ENCODE results near the gene UBALD1.
A peak's percentile ranks its signal among the peaks of the same experiment; 100 is the strongest.

The UBALD1 gene

DNA sequence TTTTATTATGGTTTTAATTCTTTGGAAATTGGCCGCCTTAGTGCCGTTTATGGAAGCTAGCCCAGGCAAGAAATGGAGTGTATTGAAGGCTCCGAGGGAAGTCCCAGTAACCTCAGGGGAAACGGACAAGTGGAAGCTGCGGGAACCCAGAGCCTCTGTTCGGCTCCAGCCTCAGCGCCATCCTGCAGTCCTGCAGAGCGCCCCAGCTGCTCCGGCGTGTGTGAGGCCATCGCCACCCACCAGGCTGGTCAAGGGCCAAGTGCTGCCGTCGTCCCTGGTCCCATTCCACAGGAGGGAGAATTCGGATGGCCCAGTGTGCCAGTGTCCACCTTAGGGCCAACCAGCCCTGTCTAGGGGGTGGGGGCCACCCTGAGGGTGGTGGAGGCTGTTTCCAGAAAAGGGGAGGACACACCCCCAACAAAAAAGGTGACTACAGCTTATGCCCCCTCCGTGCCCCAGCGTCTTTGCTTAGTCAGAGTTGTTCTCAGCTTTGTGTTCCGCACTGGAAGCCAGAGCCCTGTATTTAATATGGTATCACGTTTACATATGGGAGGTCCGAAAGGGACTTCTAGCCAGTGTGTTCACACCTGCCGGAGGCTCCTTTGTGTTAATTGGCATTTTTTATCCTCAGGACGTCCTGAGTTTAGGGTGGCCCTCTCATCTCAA, 22.9 kb upstream of the UBALD1 start:
- no peak for DNase-seq (ENCODE audit: low spot score)
- CTCF ChIA-PET, result interaction anchor here (0.7 to 1.0 kb wide), 3 partner anchors 14 to 87 kb away, joined by 4 to 5 read pairs (median 4); partner anchors contain the start of gene MGRN1
- POLR2A ChIA-PET (ENCODE audit: low non-redundant PET), result no interaction called here
- peak overlapping the region; percentile 9; the same call in 1 of the 2 replicates for H3K27ac ChIP-seq
- TF ChIP-seq, protein P1, sequence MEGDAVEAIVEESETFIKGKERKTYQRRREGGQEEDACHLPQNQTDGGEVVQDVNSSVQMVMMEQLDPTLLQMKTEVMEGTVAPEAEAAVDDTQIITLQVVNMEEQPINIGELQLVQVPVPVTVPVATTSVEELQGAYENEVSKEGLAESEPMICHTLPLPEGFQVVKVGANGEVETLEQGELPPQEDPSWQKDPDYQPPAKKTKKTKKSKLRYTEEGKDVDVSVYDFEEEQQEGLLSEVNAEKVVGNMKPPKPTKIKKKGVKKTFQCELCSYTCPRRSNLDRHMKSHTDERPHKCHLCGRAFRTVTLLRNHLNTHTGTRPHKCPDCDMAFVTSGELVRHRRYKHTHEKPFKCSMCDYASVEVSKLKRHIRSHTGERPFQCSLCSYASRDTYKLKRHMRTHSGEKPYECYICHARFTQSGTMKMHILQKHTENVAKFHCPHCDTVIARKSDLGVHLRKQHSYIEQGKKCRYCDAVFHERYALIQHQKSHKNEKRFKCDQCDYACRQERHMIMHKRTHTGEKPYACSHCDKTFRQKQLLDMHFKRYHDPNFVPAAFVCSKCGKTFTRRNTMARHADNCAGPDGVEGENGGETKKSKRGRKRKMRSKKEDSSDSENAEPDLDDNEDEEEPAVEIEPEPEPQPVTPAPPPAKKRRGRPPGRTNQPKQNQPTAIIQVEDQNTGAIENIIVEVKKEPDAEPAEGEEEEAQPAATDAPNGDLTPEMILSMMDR (conservative IDR thresholded peaks at IDR 0.05; ENCODE audit: low read depth), result no peak

DNA sequence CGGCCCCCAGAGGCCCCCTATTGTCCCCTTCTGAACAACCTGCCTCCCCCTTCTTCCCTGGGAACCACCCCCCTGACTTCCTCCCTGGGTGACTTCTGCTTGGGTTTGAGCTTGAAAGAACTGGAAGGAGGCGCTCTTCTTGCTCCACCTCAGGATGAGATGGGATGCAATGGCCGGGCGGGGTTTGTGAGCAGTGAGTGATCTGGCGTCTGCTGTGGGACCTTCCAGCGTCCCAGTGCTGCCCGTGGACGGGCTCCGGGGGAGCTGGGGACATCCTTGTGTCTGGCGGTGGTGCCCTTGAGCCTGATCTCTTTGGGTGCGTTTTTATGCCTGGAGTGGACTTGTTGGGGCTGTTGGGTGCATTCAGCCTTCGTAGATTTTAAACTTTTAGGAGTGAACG, 21.5 kb upstream of the UBALD1 start:
- ChIA-PET POLR2A (ENCODE audit: low non-redundant PET) (no interaction called here), CTCF (no interaction called here)
- no peak overlapping the region for H3K27ac ChIP-seq
- DNase-seq (ENCODE audit: low spot score), result no peak
- TF ChIP-seq, protein P1 (conservative IDR thresholded peaks at IDR 0.05; ENCODE audit: low read depth), result no peak

DNA sequence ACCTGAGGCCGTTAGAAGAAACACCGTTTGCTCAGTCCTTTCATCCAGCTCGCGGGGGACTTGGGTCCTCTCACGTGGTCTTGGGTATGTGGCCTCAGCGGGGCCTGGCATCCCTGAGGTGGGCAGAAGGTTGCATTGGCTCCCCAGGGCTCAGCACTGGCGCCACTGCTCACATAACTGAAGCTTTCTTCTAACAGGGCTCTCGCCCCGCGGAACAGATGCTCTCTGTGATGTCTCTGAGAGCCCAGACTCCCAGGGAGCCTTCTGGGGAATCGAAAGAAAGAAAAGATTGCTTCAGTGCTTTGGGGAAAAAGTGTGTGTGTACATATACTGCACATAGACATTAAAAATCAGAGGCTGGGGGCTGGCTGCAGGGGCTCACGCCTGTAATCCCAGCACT, 20.1 kb upstream of the UBALD1 start:
- DNase-seq (ENCODE audit: low spot score), result no peak
- TF ChIP-seq, protein P1 (conservative IDR thresholded peaks at IDR 0.05; ENCODE audit: low read depth), result no peak
- ChIA-PET CTCF (no interaction called here), POLR2A (ENCODE audit: low non-redundant PET) (no interaction called here)
- H3K27ac ChIP-seq, result peak overlapping the region; percentile 25; the same call in 1 of the 2 replicates

DNA sequence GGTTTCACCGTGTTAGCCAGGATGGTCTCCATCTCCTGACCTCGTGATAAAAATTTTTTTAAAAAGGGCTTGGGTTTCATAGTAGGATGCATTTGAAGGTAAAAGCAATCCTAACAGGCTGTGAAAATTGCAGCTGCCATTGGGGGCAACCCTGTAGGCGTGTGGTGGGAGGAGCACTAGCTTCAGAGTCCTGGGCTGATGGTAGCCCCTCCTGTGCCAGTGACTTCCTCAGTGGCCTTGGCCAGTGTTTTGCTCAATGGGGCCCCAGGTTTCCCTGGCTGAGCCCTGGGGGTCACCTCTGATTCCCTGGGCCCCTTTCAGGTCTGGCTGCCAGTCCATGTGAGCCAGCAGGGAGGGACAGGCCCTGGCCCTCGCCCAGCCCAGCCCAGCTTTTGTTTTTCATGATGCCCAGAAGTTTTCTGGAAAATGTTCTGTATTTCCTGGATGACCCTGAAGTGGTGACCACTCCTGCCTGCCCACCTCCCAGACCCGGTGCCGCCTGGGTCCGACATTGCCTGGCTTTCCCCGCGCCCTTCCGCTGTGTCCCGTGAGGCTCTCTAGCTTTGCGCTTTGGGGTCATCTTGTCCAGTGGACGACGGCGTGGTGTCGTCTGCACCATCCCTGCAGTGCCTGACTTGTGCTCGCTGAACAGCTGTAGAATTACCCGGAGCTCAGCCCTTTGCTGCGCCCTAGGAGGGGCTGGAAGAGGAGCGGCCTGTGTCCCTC, 19.4 kb upstream of the UBALD1 start:
- peak overlapping the region; percentile 25; the same call in 1 of the 2 replicates for H3K27ac ChIP-seq
- no peak for DNase-seq (ENCODE audit: low spot score)
- ChIA-PET POLR2A (ENCODE audit: low non-redundant PET) (no interaction called here), CTCF (interaction anchor here (0.9 to 1.3 kb wide), 2 partner anchors 10 to 16 kb away, joined by 3 to 4 read pairs; partner anchors contain the start of gene MGRN1)
- TF ChIP-seq, protein P1 (conservative IDR thresholded peaks at IDR 0.05; ENCODE audit: low read depth), result no peak

DNA sequence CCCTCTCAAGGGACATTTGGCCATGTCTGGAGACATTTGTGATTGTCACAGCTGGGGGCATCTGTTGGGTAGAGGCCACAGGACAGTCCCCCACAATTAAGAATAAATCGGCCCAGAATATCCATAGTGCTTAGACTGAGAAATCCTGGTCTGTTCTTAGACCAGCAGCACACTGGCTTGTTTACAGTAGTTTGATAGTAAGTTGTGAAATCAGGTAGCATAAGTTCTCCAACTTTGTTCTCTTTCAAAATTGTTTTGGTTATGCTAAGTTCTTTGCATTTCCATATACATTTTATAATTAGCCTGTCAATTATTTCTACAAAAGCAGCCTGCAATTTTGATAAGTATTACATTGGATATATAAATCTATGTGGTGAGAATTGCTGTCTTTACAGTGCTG, 16.8 kb upstream of the UBALD1 start:
- no peak for DNase-seq (ENCODE audit: low spot score)
- TF ChIP-seq, protein P1 (conservative IDR thresholded peaks at IDR 0.05; ENCODE audit: low read depth), result no peak
- CTCF ChIA-PET, result interaction anchor here (0.7 kb wide), 1 partner anchor 1012 kb away, joined by 3 read pairs; no protein-coding TSS in a partner anchor
- no peak overlapping the region for H3K27ac ChIP-seq
- POLR2A ChIA-PET (ENCODE audit: low non-redundant PET), result no interaction called here

DNA sequence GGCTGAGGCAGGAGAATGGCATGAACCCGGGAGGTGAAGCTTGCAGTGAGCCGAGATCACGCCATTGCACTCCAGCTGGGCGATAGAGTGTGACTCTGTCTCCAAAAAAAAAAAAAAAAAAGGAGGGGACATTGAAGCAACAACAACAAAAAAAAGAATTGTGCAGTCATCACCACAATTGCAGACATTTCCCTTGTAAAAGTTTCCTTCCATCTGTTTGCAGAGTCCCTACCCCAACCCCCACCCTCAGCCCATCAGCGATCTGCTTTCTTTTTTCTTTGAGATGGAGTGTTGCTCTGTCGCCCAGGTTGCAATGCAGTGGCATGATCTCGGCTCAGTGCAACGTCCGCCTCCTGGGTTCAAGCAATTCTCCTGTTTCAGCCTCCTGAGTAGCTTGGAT, 13.6 kb upstream of the UBALD1 start:
- ChIA-PET CTCF (interaction anchor here (0.6 to 0.7 kb wide), 2 partner anchors 22 to 42 kb away, joined by 3 read pairs; no protein-coding TSS in a partner anchor), POLR2A (ENCODE audit: low non-redundant PET) (no interaction called here)
- no peak for DNase-seq (ENCODE audit: low spot score)
- H3K27ac ChIP-seq, result no peak overlapping the region
- TF ChIP-seq, protein P1 (conservative IDR thresholded peaks at IDR 0.05; ENCODE audit: low read depth), result no peak

All from RWPE1 (cell line).